Gastroesophageal sphincter (tissue), 4 donors: ENCODE measurements around the gene SCLY. TPM values are rescaled to one million over a fixed set of nuclear protein-coding genes. Genes with fewer than 3 reads are reported as not detected.

ENCODE experiments used
- ATAC-seq: fragments of 150-250 bp; one replicate; pipeline ENCODE4 v1.9.1; 2016; ENCODE audit warnings: mild to moderate bottlenecking, moderate library complexity
- H3K27ac ChIP-seq, 4 donors: fragments of 200-600 bp; sonication (generic) in 3 of 4; 1 replicate in 3 of 4; 2 replicates in 1 of 4; pipeline ENCODE4 v1.5.1; 2016 to 2019
- H3K27me3 ChIP-seq: fragments of 200-600 bp; sonication (generic); one replicate; pipeline ENCODE4 v1.5.1; 2019
- H3K36me3 ChIP-seq, 2 donors: fragments of 200-600 bp; sonication (generic); one replicate each; pipeline ENCODE4 v1.5.1; 2019; ENCODE audit warnings: control low read depth in 1 of 2
- H3K4me1 ChIP-seq, 3 donors: fragments of 200-600 bp; sonication (generic); 1 replicate in 2 of 3; 2 replicates in 1 of 3; pipeline ENCODE4 v1.5.1; 2016 to 2019; ENCODE audit warnings: control low read depth in 2 of 3
- H3K4me3 ChIP-seq, 2 donors: fragments of 200-600 bp; sonication (generic); one replicate each; pipeline ENCODE4 v1.5.1; 2019; ENCODE audit warnings: mild to moderate bottlenecking in 1 of 2, moderate library complexity in 1 of 2
- H3K9me3 ChIP-seq, 3 donors: fragments of 200-600 bp; sonication (generic); one replicate each; pipeline ENCODE4 v1.5.1; 2017 to 2019; ENCODE audit warnings: control low read depth in 2 of 3
- EP300 ChIP-seq: sonication (generic); formaldehyde crosslinking; IDR thresholded peaks from one replicate; pipeline ENCODE4 v1.6.1; 2017; ENCODE audit warnings: antibody characterized with exemption, mild to moderate bottlenecking
- POLR2A ChIP-seq, 2 donors: fragments of 450-650 bp; IDR thresholded peaks; one replicate each; pipeline ENCODE4 v1.6.1; 2017; ENCODE audit warnings: antibody characterized with exemption in 2 of 2, mild to moderate bottlenecking in 2 of 2, moderate library complexity in 1 of 2
- POLR2AphosphoS5 ChIP-seq: sonication (generic); formaldehyde crosslinking; IDR thresholded peaks from one replicate; pipeline ENCODE4 v1.6.1; 2017; ENCODE audit warnings: antibody characterized with exemption
- WGBS, 2 donors: methylation state at CpG; one replicate each; pipeline ENCODE4 v1.1.5; 2018; ENCODE audit warnings: low coverage in 1 of 2; 5-methylcytosine and 5-hydroxymethylcytosine counted together
- total RNA-seq, 4 donors: library from RNA; depleted of rRNA; stranded (reverse); fragments of >200 nt; gene quantifications; one replicate each; pipeline ENCODE4 v1.1.0, GENCODE V29; 2016
- TF ChIP-seq, protein P1 (sequence below), 4 experiments: fragments of 200-600 bp in 2 of 4; fragments of 450-650 bp in 2 of 4; sonication (generic) in 1 of 4; IDR thresholded peaks; one replicate each; pipeline ENCODE4 v1.5.1; 2017 to 2019; ENCODE audit warnings: antibody characterized with exemption in 4 of 4, mild to moderate bottlenecking in 2 of 4, moderate library complexity in 2 of 4

The SCLY gene
- total RNA-seq, 4 donors from 2014 or later = 14.2 to 23.2 (median 16.5) TPM

DNA sequence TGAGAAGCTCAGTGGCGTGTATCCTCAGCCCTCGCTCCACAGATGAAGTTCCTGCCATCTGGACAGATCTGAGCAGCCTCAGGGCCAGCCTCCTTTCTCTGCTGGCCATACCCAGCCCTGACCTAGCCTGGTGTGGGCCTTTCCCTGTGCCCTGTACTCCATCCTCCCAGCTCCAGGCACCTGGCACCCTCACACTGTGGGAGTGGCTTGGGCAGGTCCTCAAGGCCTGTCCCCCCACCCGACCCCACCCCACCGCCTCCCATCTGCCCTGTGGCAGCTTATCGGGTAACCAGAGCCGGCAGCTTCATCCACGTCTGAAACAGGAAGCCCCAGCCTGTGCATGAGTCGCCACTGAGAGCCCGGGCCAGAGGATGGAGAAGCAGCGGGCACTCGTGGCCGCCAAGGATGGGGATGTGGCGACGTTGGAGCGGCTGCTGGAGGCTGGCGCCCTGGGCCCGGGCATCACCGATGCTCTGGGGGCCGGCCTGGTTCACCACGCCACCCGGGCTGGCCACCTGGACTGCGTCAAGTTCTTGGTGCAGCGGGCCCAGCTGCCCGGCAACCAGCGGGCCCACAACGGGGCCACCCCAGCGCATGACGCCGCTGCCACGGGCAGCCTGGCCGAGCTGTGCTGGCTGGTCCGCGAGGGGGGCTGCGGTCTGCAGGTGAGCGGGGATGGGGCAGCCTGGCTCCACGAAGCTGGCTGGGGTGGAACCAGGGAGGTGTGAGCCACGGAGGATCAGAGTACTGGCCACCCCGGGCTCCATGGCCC, 39.4 kb downstream of the SCLY start, which contains the start of gene ESPNL:
TSS of gene ESPNL (plus strand) at position 292 of the 772 bp plus-strand sequence. CDS start at position 372, 80 bp downstream.
- H3K36me3 ChIP-seq = no peaks in the 10 kb centered on the region
- ATAC-seq = no peak
- WGBS, 2 donors = no CpG with 5 or more reads among the region's 38 CpGs
- H3K27me3 ChIP-seq = no peaks in the 10 kb centered on the region
- no peak for TF ChIP-seq POLR2A (IDR thresholded peaks at IDR 0.05)
- TF ChIP-seq, protein P1, sequence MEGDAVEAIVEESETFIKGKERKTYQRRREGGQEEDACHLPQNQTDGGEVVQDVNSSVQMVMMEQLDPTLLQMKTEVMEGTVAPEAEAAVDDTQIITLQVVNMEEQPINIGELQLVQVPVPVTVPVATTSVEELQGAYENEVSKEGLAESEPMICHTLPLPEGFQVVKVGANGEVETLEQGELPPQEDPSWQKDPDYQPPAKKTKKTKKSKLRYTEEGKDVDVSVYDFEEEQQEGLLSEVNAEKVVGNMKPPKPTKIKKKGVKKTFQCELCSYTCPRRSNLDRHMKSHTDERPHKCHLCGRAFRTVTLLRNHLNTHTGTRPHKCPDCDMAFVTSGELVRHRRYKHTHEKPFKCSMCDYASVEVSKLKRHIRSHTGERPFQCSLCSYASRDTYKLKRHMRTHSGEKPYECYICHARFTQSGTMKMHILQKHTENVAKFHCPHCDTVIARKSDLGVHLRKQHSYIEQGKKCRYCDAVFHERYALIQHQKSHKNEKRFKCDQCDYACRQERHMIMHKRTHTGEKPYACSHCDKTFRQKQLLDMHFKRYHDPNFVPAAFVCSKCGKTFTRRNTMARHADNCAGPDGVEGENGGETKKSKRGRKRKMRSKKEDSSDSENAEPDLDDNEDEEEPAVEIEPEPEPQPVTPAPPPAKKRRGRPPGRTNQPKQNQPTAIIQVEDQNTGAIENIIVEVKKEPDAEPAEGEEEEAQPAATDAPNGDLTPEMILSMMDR (IDR thresholded peaks at IDR 0.05) = no peak
- no peak for TF ChIP-seq POLR2AphosphoS5
- no peak for TF ChIP-seq EP300
- H3K4me1 ChIP-seq = no peaks in the 10 kb centered on the region
- no peak within 1 kb of the TSS for H3K4me3 ChIP-seq
- H3K27ac ChIP-seq = peak within 1 kb of the TSS in 1 of 4 donors; percentile 33
- no peaks in the 10 kb centered on the region for H3K9me3 ChIP-seq

DNA sequence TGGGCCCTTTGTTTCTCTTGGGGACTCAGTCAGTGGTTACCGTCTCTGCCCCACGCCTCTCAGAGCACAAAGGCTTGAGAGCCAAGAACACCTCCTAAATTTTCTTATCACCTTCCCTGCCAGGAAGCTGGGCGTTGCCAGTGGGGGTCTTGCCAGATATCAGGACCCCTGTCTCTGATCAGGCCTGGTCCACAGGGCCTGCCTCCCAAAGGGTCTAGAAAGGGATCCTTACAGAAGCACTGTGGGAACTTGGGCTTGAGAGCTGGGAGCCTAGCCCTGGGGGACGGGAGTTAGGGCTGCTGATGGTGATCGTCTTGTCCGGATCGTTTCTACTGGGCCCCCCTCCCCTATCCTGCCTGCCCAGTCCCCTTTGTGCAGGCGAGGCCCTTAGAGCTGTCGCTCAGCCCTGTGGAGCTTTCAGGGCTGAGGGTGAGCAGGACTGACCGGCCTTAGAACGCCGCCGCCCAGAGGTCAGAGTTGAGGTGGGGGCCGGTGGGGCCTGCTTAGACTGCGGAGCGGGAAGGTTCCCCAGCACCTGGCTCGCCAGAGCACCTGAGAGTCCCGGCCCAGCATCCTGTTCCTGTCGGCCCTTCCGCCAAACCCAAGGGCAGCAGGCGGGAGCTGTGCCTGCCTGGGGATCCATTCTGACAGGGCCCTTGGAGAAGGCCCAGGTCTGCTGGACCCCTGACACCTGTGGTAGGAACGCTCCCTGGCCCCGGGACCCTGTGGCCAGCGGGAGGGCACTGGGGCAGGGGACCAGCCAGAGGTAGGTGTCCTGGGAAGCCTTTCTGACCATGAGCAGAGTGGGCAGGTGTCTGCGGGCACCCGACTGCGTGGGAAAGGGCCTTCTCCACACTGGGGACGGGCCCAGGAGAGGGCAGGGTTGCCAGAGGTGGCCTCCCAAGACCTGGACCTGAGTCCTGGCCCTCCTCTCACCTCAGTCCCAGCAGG, 40.3 kb downstream of the SCLY start:
- H3K27me3 ChIP-seq = no peaks in the 10 kb centered on the region
- WGBS, 2 donors = 100% methylated on average over 1 of the region's 28 CpGs; no CpG with 5 or more reads in 1 of the 2 donors
- H3K4me3 ChIP-seq = no peak overlapping the region
- no peaks in the 10 kb centered on the region for H3K36me3 ChIP-seq
- no peak overlapping the region for H3K27ac ChIP-seq
- H3K9me3 ChIP-seq = no peaks in the 10 kb centered on the region
- TF ChIP-seq POLR2AphosphoS5 (no peak), EP300 (no peak), POLR2A (IDR thresholded peaks at IDR 0.05) (no peak)
- TF ChIP-seq, protein P1 (IDR thresholded peaks at IDR 0.05) = no peak
- no peaks in the 10 kb centered on the region for H3K4me1 ChIP-seq
- ATAC-seq = no peak

DNA sequence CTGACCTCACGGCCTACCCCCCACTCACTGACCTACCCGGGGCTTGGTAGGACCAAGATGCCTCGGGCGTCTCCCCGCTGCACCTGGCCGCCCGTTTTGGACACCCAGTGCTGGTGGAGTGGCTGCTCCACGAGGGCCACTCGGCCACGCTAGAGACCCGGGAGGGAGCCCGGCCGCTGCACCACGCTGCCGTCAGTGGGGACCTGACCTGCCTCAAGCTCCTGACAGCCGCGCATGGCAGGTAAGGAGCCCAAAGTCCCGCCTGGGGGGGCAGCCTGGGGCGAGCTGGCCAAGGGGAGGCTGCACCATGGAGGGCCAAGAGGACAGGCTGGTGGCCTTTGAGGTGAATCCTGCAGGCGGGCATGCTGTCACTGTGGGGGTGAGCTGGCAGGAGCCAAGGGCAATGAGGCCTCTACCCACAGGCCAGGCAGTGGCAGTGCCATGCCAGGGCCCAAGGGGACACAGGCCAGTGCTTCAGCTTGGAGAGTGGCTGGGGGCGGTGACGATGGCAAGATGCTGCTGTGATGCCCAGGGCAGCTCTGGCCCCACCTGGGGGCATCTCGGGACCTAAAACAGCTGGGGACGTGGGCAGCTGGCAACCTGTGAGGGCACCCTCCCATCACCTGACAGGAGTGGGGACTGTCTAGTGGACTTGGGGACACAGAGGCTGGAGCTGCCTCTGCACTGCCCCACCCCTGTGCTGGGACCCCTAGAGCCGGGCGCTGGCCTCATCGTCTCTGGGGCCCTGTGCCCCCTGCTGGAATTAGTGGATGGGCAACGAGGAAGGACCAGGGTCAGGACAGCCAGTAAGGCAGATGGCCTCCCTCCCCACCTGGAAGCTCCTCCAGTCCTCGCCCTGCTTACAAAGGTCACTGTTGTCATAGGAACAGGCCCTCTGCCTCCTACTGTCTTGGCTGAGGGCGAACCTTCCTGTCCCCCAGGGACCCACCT, 41.4 kb downstream of the SCLY start:
- no peaks in the 10 kb centered on the region for H3K36me3 ChIP-seq
- no peaks in the 10 kb centered on the region for H3K4me1 ChIP-seq
- 68 to 84% methylated on average over 2 to 4 of the region's 30 CpGs for WGBS, 2 donors
- H3K27ac ChIP-seq = no peak overlapping the region
- TF ChIP-seq EP300 = no peak
- TF ChIP-seq, protein P1 (IDR thresholded peaks at IDR 0.05) = no peak
- TF ChIP-seq POLR2A (IDR thresholded peaks at IDR 0.05) = no peak
- TF ChIP-seq POLR2AphosphoS5 = no peak
- H3K27me3 ChIP-seq = peaks cover 2% of the 10 kb centered on the region
- ATAC-seq = no peak
- no peaks in the 10 kb centered on the region for H3K9me3 ChIP-seq
- no peak overlapping the region for H3K4me3 ChIP-seq

DNA sequence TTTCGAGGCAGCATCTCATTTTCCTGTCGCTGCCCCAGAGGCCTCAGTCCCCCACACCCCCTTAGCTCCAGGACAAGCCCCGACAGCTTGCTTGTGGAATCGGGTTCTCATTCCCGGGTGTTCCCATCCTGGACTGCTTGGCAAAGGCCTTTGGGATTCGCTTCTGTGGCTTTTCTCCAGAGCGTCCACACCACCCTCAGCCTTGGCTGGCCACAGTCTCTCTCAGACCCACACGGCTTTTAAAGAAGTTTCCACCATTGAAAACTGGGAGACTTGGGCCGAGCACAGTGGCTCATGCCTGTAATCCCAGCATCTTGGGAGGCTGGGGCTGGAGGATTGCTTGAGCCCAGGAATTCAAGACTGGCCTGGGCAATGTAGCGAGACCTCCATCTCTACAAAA, 42.1 kb downstream of the SCLY start:
- H3K27ac ChIP-seq = no peak overlapping the region
- H3K36me3 ChIP-seq = no peaks in the 10 kb centered on the region
- 82 to 84% methylated on average over 3 to 6 of the region's 10 CpGs for WGBS, 2 donors
- no peak overlapping the region for H3K4me3 ChIP-seq
- no peaks in the 10 kb centered on the region for H3K9me3 ChIP-seq
- TF ChIP-seq POLR2A (IDR thresholded peaks at IDR 0.05) = no peak
- no peak for TF ChIP-seq POLR2AphosphoS5
- TF ChIP-seq, protein P1 (IDR thresholded peaks at IDR 0.05) = no peak
- no peak for TF ChIP-seq EP300
- H3K27me3 ChIP-seq = peaks cover 8% of the 10 kb centered on the region
- ATAC-seq = no peak
- no peaks in the 10 kb centered on the region for H3K4me1 ChIP-seq
